ENCODE measurements around the gene SELENOM. TPM values are rescaled to one million over a fixed set of nuclear protein-coding genes. Genes with fewer than 3 reads are reported as not detected.
"Not testable (repeated sequence)": the region's sequence is repeated elsewhere in the genome, so short reads cannot be mapped to it uniquely, and the experiment has no call there.

Gene SELENOM
- total RNA-seq, 1 experiment from 2014 or later = 22.4 TPM

- Histone ChIP-seq H3K36me3 (replicated peaks; ENCODE audit: control insufficient read depth, insufficient read depth, low read length) (no peaks in the 10 kb centered on the region), H3K27me3 (ENCODE audit: control insufficient read depth, insufficient read depth, low read length) (peaks cover 23% of the 10 kb centered on the region), H3K4me3 (ENCODE audit: insufficient read depth, low read depth, low read length) (no peak overlapping the region)
- no peak for DNase-seq
These were observed 1.3 kb downstream of the SELENOM start for GRCh38 chr22:31106001-31106571.

DNA sequence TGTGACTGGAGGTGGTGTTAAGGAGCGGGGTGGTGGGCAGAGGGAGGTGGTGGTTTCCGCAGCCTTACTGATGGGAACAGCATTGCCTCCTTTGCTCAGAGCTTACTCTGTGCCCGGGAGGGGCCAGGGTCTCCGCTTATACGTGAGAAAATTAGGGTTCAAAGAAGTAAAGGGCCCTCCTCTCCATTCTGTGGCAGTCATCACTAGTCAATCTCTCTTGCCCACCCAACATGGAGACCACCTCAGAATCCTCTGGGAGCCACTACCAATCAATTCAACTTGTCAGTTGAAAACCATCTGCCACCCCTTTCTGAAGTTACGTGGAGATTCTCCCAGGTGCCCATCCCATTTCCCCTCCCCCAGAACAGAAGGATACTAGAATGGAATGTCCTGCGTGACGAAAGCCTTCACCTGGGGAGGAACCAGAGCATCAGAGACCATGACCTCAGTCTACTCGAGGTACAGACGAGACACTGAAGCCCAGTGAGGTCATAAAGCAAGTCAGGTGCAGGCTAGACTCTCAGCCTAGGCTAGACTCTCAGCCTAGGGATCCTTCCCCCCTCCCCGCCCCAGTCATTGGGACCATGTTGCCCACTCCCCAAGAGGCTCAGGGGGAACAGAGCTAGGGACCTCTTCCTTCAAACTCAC lies 2.0 kb downstream of the SELENOM start:
- DNase-seq = no peak
- no peak overlapping the region for H3K4me3 ChIP-seq (ENCODE audit: insufficient read depth, low read depth, low read length)

DNA sequence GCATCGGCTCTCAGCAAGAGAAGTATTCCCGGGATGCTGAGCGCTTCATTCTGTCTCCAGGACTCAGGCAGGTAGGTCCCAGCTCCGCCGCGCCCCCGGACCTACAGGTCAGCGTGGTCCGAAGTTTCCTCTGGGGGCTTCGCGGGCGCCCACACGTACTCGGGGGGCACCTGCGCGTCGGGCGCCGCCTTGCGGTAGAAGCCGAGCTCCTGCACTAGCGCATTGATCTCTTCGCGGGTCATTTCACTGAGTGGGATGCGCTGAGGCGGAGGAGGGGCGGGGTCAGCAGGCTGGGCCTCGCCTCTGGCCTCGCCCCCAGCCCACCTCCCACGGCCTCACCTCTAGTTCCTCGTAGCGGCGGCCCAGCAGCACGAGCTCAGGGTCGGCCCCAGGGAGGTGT lies 2.5 kb downstream of the SELENOM start:
- H3K27me3 ChIP-seq (ENCODE audit: control insufficient read depth, insufficient read depth, low read length) = peaks cover 23% of the 10 kb centered on the region
- DNase-seq = peak; percentile 97
- H3K4me3 ChIP-seq (ENCODE audit: insufficient read depth, low read depth, low read length) = no peak overlapping the region; the same call in 1 of the 2 replicates
- H3K36me3 ChIP-seq (replicated peaks; ENCODE audit: control insufficient read depth, insufficient read depth, low read length) = no peaks in the 10 kb centered on the region

More for the DNA sequence above, 2.0 kb downstream of the SELENOM start:
- Histone ChIP-seq H3K36me3 (replicated peaks; ENCODE audit: control insufficient read depth, insufficient read depth, low read length) (no peaks in the 10 kb centered on the region), H3K27me3 (ENCODE audit: control insufficient read depth, insufficient read depth, low read length) (peaks cover 23% of the 10 kb centered on the region)

DNA sequence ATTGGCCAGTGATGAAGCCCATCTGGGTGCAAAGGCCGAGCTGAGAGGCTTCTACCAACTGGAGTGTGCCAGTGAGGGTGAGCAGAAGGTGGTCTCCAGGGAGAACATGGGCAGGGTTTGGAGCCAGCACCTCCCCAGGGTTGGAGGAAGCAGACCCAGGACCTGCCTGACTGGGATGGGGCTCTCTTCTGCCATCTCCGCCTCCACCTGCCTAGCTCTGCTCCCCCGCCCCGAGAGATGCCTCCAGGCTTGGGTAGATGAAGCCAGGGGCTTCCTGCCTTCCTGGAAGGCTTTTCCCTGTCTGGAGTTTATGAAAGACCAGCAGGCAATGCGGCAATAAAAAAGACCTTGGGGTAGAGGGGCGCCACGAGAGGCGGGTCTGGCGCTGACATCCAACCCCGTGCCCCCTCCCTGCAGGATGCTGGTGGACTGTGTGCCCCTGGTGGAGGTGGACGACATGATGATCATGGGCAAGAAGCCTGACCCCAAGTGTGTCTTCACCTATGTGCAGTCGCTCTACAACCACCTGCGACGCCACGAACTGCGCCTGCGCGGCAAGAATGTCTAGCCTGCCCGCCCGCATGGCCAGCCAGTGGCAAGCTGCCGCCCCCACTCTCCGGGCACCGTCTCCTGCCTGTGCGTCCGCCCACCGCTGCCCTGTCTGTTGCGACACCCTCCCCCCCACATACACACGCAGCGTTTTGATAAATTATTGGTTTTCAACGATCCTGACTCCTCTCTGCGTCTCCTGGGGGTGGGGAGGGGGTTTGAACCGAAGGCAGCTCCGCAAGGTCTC lies 3.3 kb downstream of the SELENOM start:
- no peaks in the 10 kb centered on the region; the same call in 1 of the 2 replicates for H3K36me3 ChIP-seq (replicated peaks; ENCODE audit: control insufficient read depth, insufficient read depth, low read length)
- DNase-seq = no peak
- H3K27me3 ChIP-seq (ENCODE audit: control insufficient read depth, insufficient read depth, low read length) = peaks cover 23% of the 10 kb centered on the region
- no peak overlapping the region for H3K4me3 ChIP-seq (ENCODE audit: insufficient read depth, low read depth, low read length)

DNA sequence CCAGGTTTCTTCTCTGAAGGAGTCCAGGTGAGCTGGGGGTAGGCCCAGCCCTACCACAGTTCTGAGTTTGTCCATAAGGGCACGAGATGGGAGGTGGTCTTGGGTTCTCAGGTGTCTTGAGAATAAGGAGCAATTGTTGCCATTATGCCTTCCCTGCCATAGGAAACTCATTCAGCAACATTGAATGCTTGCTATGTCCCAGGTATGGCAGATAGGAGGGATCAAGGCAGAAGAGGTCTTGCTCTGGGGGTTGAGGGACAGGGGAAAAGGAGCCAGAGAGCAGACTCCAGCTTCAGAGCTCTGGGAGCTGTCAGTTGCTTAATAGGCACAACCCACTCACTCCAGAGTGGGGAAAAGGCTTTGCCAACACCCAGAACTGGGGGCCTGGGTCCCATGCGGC lies 4.3 kb downstream of the SELENOM start:
- Histone ChIP-seq H3K27me3 (ENCODE audit: control insufficient read depth, insufficient read depth, low read length) (peaks cover 23% of the 10 kb centered on the region), H3K36me3 (replicated peaks; ENCODE audit: control insufficient read depth, insufficient read depth, low read length) (no peaks in the 10 kb centered on the region; the same call in 1 of the 2 replicates), H3K4me3 (ENCODE audit: insufficient read depth, low read depth, low read length) (no peak overlapping the region)
- no peak for DNase-seq

- Histone ChIP-seq H3K27me3 (ENCODE audit: control insufficient read depth, insufficient read depth, low read length) (peaks cover 23% of the 10 kb centered on the region), H3K36me3 (replicated peaks; ENCODE audit: control insufficient read depth, insufficient read depth, low read length) (no peaks in the 10 kb centered on the region; the same call in 1 of the 2 replicates), H3K4me3 (ENCODE audit: insufficient read depth, low read depth, low read length) (no peak overlapping the region)
- no peak for DNase-seq
These were observed 4.8 kb downstream of the SELENOM start for GRCh38 chr22:31102441-31103081.

DNA sequence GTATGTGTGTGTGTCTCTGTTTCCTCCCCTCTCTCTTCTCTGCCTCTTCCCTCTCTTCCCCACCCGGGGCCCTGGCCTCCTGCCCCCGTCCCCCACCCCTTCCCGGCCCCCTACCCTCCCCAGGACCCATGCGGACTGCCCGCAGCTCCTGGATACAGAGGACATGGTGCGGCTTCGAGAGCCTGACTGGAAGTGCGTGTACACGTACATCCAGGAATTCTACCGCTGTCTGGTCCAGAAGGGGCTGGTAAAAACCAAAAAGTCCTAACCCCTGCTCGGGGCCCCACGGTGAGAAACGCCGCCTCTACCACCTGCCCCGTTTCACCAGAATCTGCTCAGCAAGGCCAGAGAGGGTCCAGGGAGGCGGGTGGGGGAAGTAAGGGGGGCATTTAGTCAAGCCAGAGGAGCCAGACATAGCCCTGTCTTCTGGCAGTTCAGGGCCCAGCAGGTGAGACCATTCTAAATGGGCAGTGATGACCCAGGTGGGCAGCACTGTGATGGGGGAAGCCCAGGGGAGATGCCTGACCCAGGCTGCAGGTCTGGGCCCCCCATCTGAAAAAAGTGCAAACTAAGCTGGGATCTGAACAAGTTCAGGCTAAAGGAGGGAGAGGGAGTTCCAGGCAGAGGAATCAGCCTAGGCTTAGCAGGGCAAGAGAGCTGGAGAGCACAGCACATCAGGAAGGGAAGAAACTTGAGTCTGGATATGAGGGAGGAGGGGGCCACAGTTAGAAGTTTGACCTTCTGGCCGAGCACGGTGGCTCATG lies 6.4 kb downstream of the SELENOM start:
- peaks cover 9% of the 10 kb centered on the region for H3K27me3 ChIP-seq (ENCODE audit: control insufficient read depth, insufficient read depth, low read length)
- H3K4me3 ChIP-seq (ENCODE audit: insufficient read depth, low read depth, low read length) = no peak overlapping the region
- H3K36me3 ChIP-seq (replicated peaks; ENCODE audit: control insufficient read depth, insufficient read depth, low read length) = no peaks in the 10 kb centered on the region; the same call in none of the 2 replicates
- no peak for DNase-seq

DNA sequence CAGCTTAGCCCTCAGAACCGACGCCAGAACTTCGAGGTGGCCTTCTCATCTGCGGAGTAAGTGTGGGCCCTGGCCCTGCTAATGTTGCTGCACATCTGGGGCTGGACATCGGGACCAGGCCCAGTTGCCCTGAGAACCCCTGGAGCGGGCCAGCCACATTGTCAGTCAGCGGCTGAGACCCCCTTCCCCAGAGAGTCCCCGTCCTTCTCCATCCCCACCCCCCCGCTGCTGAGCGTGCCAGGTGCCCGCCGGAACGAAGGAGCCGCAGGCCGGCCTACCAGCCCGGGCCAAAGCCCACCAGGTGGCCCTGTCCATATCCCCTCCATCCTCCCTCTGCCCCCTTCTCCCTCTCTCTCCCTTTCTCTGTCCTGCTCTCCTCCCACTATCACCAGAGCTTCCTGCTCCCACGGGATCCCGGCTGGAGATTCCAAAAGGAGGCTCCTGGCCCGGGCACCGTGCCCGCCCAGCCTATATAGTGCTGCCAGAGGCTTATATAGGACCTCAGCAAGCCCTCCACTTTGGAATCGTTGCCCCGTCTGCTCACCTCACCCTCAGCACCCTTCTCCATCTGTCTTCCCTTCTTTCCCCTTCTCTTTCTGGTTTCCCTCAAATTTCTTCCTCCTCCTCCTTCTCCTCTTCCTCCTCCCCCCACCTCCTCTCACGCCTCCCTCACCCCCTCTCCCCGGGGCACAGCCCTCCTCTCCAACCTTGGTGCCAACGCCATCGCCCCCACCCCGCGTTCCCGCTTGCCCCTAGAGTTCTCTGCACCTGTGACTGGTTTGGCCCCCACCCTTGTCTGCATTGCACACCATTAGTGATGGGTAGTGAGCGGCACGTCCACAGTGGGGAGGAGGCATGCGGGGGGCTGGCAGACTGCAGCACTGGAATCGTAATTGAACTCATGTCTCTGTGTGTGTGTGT lies 7.3 kb downstream of the SELENOM start:
- peaks cover under 1% of the 10 kb centered on the region; the same call in 1 of the 2 replicates for H3K27me3 ChIP-seq (ENCODE audit: control insufficient read depth, insufficient read depth, low read length)
- H3K4me3 ChIP-seq (ENCODE audit: insufficient read depth, low read depth, low read length) = no peak overlapping the region
- no peak for DNase-seq
- no peaks in the 10 kb centered on the region; the same call in none of the 2 replicates for H3K36me3 ChIP-seq (replicated peaks; ENCODE audit: control insufficient read depth, insufficient read depth, low read length)

GRCh38 chr22:31099386-31099785 lies 8.0 kb downstream of the SELENOM start:
- Histone ChIP-seq H3K27me3 (ENCODE audit: control insufficient read depth, insufficient read depth, low read length) (no peaks in the 10 kb centered on the region; the same call in 1 of the 2 replicates), H3K36me3 (replicated peaks; ENCODE audit: control insufficient read depth, insufficient read depth, low read length) (no peaks in the 10 kb centered on the region; the same call in none of the 2 replicates), H3K4me3 (ENCODE audit: insufficient read depth, low read depth, low read length) (no peak overlapping the region)
- no peak for DNase-seq

DNA sequence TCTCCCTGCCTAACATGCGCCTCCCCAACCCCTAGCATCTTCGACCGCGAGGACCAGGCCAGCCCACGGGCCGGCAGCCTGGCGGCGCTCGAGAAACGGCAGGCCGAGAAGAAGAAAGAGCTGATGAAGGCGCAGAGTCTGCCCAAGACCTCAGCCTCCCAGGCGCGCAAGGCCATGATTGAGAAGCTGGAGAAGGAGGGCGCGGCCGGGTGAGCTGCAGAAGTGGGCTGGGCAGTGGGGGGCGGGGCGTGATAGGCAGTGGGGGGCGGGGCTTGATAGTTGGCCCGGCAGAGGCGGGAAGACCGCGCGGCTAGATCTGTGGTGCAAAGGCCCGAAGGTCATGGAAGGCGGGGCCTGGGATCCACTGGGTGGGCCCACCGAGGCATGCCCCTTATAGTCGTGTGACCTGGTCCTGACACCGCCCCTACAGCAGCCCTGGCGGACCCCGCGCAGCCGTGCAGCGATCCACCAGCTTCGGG lies 8.7 kb downstream of the SELENOM start:
- no peaks in the 10 kb centered on the region; the same call in 1 of the 2 replicates for H3K27me3 ChIP-seq (ENCODE audit: control insufficient read depth, insufficient read depth, low read length)
- no peaks in the 10 kb centered on the region; the same call in none of the 2 replicates for H3K36me3 ChIP-seq (replicated peaks; ENCODE audit: control insufficient read depth, insufficient read depth, low read length)
- peak overlapping the region; percentile 21; the same call in 1 of the 2 replicates for H3K4me3 ChIP-seq (ENCODE audit: insufficient read depth, low read depth, low read length)
- DNase-seq = peak; percentile 99

GRCh38 chr22:31097941-31098631 lies 9.3 kb downstream of the SELENOM start:
- H3K36me3 ChIP-seq (replicated peaks; ENCODE audit: control insufficient read depth, insufficient read depth, low read length) = no peaks in the 10 kb centered on the region; the same call in none of the 2 replicates
- no peaks in the 10 kb centered on the region for H3K27me3 ChIP-seq (ENCODE audit: control insufficient read depth, insufficient read depth, low read length)
- DNase-seq = no peak
- H3K4me3 ChIP-seq (ENCODE audit: insufficient read depth, low read depth, low read length) = peak overlapping the region; percentile 21; the same call in 1 of the 2 replicates

- not testable (repeated sequence) for DNase-seq; H3K27me3 ChIP-seq (ENCODE audit: control insufficient read depth, insufficient read depth, low read length); H3K36me3 ChIP-seq (replicated peaks; ENCODE audit: control insufficient read depth, insufficient read depth, low read length); H3K4me3 ChIP-seq (ENCODE audit: insufficient read depth, low read depth, low read length)
These were observed 9.8 kb downstream of the SELENOM start for GRCh38 chr22:31097539-31097938.

Data from H7 (cell line).